Fibroblast of lung (primary cell): ENCODE results near the gene CPXM1. TPM values are rescaled to one million over a fixed set of nuclear protein-coding genes. Genes with fewer than 3 reads are reported as not detected.

Experiments used
- DNase-seq, 2 donors: peaks; one replicate each; pipeline versions ENCODE4 v3.0.0 to v3.0.0-alpha.2; 2010; ENCODE audit warnings: low read depth in 2 of 2
- H2AFZ ChIP-seq: 2 replicates; pipeline ENCODE4 v1.5.1; 2012; ENCODE audit warnings: low read length, control low read depth, inconsistent platforms
- H3K27ac ChIP-seq: 2 replicates; pipeline ENCODE4 v1.5.1; 2011; ENCODE audit warnings: low read length, control low read depth; ENCODE audit not compliant: insufficient read depth
- H3K27me3 ChIP-seq: 2 replicates; pipeline ENCODE4 v1.5.1; 2011; ENCODE audit warnings: mild to moderate bottlenecking, low read length; ENCODE audit not compliant: control insufficient read depth, insufficient read depth
- H3K36me3 ChIP-seq: 2 replicates; pipeline ENCODE4 v1.5.1; 2011; ENCODE audit warnings: low read length; ENCODE audit not compliant: control insufficient read depth, insufficient read depth
- H3K4me1 ChIP-seq: 2 replicates; pipeline ENCODE4 v1.5.1; 2011; ENCODE audit warnings: low read length; ENCODE audit not compliant: control insufficient read depth, insufficient read depth; ENCODE audit errors: extremely low read depth
- H3K4me2 ChIP-seq: 2 replicates; pipeline ENCODE4 v1.5.1; 2011; ENCODE audit warnings: low read length, control low read depth; ENCODE audit not compliant: insufficient read depth; ENCODE audit errors: extremely low read depth
- H3K4me3 ChIP-seq, 4 experiments: fragments of 200-600 bp in 1 of 4; sonication (generic) in 1 of 4; replicated peaks in 1 of 4; 2 replicates each; pipeline ENCODE4 v1.5.1; 2011 to 2016; ENCODE audit warnings: low read length in 4 of 4, low read depth in 3 of 4, mild to moderate bottlenecking in 3 of 4, control low read depth in 2 of 4, inconsistent platforms in 1 of 4, mixed read lengths in 1 of 4; ENCODE audit not compliant: insufficient read depth in 1 of 4; ENCODE audit errors: control extremely low read depth in 1 of 4
- H3K79me2 ChIP-seq: 2 replicates; pipeline ENCODE4 v1.5.1; 2012; ENCODE audit warnings: mild to moderate bottlenecking, low read length, inconsistent platforms; ENCODE audit not compliant: control insufficient read depth, insufficient read depth
- H3K9ac ChIP-seq: 2 replicates; pipeline ENCODE4 v1.5.1; 2011; ENCODE audit warnings: mild to moderate bottlenecking, low read length, control low read depth; ENCODE audit not compliant: insufficient read depth
- H3K9me3 ChIP-seq: 2 replicates; pipeline ENCODE4 v1.5.1; 2012; ENCODE audit warnings: low read depth, low read length; ENCODE audit not compliant: control insufficient read depth, insufficient read depth
- H4K20me1 ChIP-seq: 2 replicates; pipeline ENCODE4 v1.5.1; 2011; ENCODE audit warnings: low read length; ENCODE audit not compliant: control insufficient read depth, insufficient read depth; ENCODE audit errors: extremely low read depth
- EZH2 ChIP-seq: IDR thresholded peaks from 2 replicates; pipeline ENCODE4 v1.5.1; 2012; ENCODE audit warnings: low read length, control low read depth, mild to moderate bottlenecking; ENCODE audit errors: missing control alignments
- polyA plus RNA-seq, 2 donors: library from polyadenylated mRNA; depleted of rRNA in 1 of 2; stranded (reverse) in 1 of 2; unstranded in 1 of 2; fragments of >200 nt; gene quantifications; 2 replicates each; pipeline ENCODE4 v1.2.1, GENCODE V29; 2011 to 2012; ENCODE audit warnings: missing spikeins in 1 of 2
- total RNA-seq: library from RNA; depleted of rRNA; stranded (reverse); fragments of >200 nt; gene quantifications from 2 replicates; pipeline ENCODE4 v1.2.1, GENCODE V29; 2014
- TF ChIP-seq, protein P1 (sequence below), 2 donors: IDR thresholded peaks in 1 of 2; conservative IDR thresholded peaks in 1 of 2; 1 replicate in 1 of 2; 2 replicates in 1 of 2; pipeline ENCODE4 v1.5.1; 2011 to 2012; ENCODE audit warnings: low read length in 2 of 2, control low read depth in 1 of 2, inconsistent platforms in 1 of 2, low read depth in 1 of 2, mild to moderate bottlenecking in 1 of 2

CPXM1 gene
- total and polyA plus RNA-seq, 2 donors (not counting 1 experiment from before 2014, with no cell fraction given), result 0.50 to 0.92 TPM

- DNase-seq, result no peak
- no peak overlapping the region for H2AFZ ChIP-seq
- no peaks in the 10 kb centered on the region for H3K79me2 ChIP-seq
- TF ChIP-seq, protein P1, sequence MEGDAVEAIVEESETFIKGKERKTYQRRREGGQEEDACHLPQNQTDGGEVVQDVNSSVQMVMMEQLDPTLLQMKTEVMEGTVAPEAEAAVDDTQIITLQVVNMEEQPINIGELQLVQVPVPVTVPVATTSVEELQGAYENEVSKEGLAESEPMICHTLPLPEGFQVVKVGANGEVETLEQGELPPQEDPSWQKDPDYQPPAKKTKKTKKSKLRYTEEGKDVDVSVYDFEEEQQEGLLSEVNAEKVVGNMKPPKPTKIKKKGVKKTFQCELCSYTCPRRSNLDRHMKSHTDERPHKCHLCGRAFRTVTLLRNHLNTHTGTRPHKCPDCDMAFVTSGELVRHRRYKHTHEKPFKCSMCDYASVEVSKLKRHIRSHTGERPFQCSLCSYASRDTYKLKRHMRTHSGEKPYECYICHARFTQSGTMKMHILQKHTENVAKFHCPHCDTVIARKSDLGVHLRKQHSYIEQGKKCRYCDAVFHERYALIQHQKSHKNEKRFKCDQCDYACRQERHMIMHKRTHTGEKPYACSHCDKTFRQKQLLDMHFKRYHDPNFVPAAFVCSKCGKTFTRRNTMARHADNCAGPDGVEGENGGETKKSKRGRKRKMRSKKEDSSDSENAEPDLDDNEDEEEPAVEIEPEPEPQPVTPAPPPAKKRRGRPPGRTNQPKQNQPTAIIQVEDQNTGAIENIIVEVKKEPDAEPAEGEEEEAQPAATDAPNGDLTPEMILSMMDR (conservative IDR thresholded peaks at IDR 0.05 in 1 of 2, IDR thresholded peaks at IDR 0.05 in 1 of 2; ENCODE audit: low read depth in 1 of 2, low read length in 2 of 2), result no peak
- TF ChIP-seq EZH2, result no peak
- no peaks in the 10 kb centered on the region for H3K9me3 ChIP-seq
- H3K27ac ChIP-seq, result no peak overlapping the region
- no peaks in the 10 kb centered on the region for H4K20me1 ChIP-seq
- H3K36me3 ChIP-seq, result no peaks in the 10 kb centered on the region
- H3K9ac ChIP-seq, result no peak overlapping the region
- no peaks in the 10 kb centered on the region for H3K4me1 ChIP-seq
- no peak overlapping the region for H3K4me2 ChIP-seq
- H3K27me3 ChIP-seq, result peaks cover 12% of the 10 kb centered on the region
- no peak overlapping the region for H3K4me3 ChIP-seq
Measured at GRCh38 chr20:2761885-2762284, 38.5 kb downstream of the CPXM1 start.

DNA sequence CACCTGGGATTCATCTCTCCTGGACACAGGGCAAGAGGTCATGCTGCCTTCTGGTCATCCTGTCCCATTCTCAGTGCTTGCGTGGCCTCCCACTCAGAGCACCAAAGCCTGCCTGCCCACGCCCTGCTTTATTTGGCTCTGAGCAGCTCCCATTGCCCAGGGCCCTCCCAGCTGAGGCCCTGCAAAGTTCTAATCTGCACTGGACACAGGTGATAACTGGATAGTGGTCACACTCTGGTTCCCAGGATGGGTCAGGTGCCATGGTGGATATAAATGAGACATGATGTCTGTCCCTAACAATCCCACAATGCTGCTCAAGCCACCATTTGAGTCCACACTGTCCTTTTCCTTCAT, 39.5 kb downstream of the CPXM1 start:
- peaks cover 12% of the 10 kb centered on the region for H3K27me3 ChIP-seq
- no peaks in the 10 kb centered on the region for H4K20me1 ChIP-seq
- no peak overlapping the region for H3K4me3 ChIP-seq
- TF ChIP-seq, protein P1 (conservative IDR thresholded peaks at IDR 0.05 in 1 of 2, IDR thresholded peaks at IDR 0.05 in 1 of 2; ENCODE audit: low read depth in 1 of 2, low read length in 2 of 2), result no peak
- TF ChIP-seq EZH2, result no peak
- no peaks in the 10 kb centered on the region for H3K79me2 ChIP-seq
- no peak overlapping the region for H3K4me2 ChIP-seq
- no peaks in the 10 kb centered on the region for H3K9me3 ChIP-seq
- H3K36me3 ChIP-seq, result no peaks in the 10 kb centered on the region
- H2AFZ ChIP-seq, result no peak overlapping the region
- no peak overlapping the region for H3K9ac ChIP-seq
- H3K4me1 ChIP-seq, result no peaks in the 10 kb centered on the region
- H3K27ac ChIP-seq, result no peak overlapping the region
- DNase-seq, result no peak

GRCh38 chr20:2760297-2760951, 40.0 kb downstream of the CPXM1 start:
- H3K9me3 ChIP-seq, result no peaks in the 10 kb centered on the region
- H4K20me1 ChIP-seq, result no peaks in the 10 kb centered on the region
- no peak overlapping the region for H2AFZ ChIP-seq
- H3K4me2 ChIP-seq, result no peak overlapping the region
- H3K79me2 ChIP-seq, result no peaks in the 10 kb centered on the region
- H3K27ac ChIP-seq, result no peak overlapping the region
- H3K4me3 ChIP-seq, result no peak overlapping the region
- peaks cover 12% of the 10 kb centered on the region for H3K27me3 ChIP-seq
- no peak for DNase-seq
- TF ChIP-seq, protein P1 (conservative IDR thresholded peaks at IDR 0.05 in 1 of 2, IDR thresholded peaks at IDR 0.05 in 1 of 2; ENCODE audit: low read depth in 1 of 2, low read length in 2 of 2), result no peak
- TF ChIP-seq EZH2, result no peak
- no peaks in the 10 kb centered on the region for H3K36me3 ChIP-seq
- no peaks in the 10 kb centered on the region for H3K4me1 ChIP-seq
- H3K9ac ChIP-seq, result no peak overlapping the region
